Measurements from ENCODE around the gene ATP1B2. TPM values are rescaled to one million over a fixed set of nuclear protein-coding genes. Genes with fewer than 3 reads are reported as not detected.

Gene ATP1B2
- total and polyA plus RNA-seq, 2 of the 8 experiments (the other 6 are each of a cell fraction or from before 2014, with no cell fraction given), result 9.1 to 21.0 TPM

- 88% methylated on average over 1 of the region's 1 CpG; no CpG with 5 or more reads in 1 of the 2 experiments for WGBS, 2 experiments (ENCODE audit: extremely low coverage in 1 of 2, insufficient coverage in 1 of 2, insufficient read length in 1 of 2, insufficient replicate concordance in 2 of 2, low coverage in 1 of 2, low lambda C conversion rate in 2 of 2, missing lambda C conversion rate in 1 of 2)
- no peak overlapping the region; a peak in 1 of 4 replicates for H3K4me2 ChIP-seq (ENCODE audit: insufficient read depth in 1 of 2, low read depth in 2 of 2, low read length in 2 of 2)
- no peak overlapping the region for H3K18ac ChIP-seq (ENCODE audit: extremely low read depth, low read length)
- no peak overlapping the region for H4K91ac ChIP-seq (replicated peaks; ENCODE audit: insufficient read length, low read length)
- H3K4ac ChIP-seq (replicated peaks; ENCODE audit: insufficient read length, low read depth, low read length), result no peak overlapping the region
- H3K14ac ChIP-seq (ENCODE audit: insufficient read length), result no peak overlapping the region
- no peak overlapping the region for H2BK12ac ChIP-seq (ENCODE audit: low read depth, low read length)
- no peaks in the 10 kb centered on the region for H3K27me3 ChIP-seq (replicated peaks in 1 of 4; ENCODE audit: control insufficient read depth in 3 of 4, extremely low read depth in 1 of 4, insufficient read depth in 3 of 4, low read length in 3 of 4)
- H3K36me3 ChIP-seq (ENCODE audit: control insufficient read depth in 2 of 4, insufficient read depth in 4 of 4, low read length in 3 of 4), result peaks cover 0 to 13% (median 0%) of the 10 kb centered on the region in 4 experiments; a peak in 3 of 8 replicates
- H3K23me2 ChIP-seq (ENCODE audit: low read depth, low read length), result peaks cover 6% of the 10 kb centered on the region
- peaks cover 0 to 5% (median 1%) of the 10 kb centered on the region in 4 experiments; a peak in 4 of 7 replicates for H3K4me1 ChIP-seq (replicated peaks in 1 of 4; ENCODE audit: control insufficient read depth in 3 of 4, insufficient read depth in 4 of 4, low read length in 3 of 4)
- no peak overlapping the region for H3K27ac ChIP-seq (ENCODE audit: low read depth, low read length)
- H2BK20ac ChIP-seq (ENCODE audit: low read length), result no peak overlapping the region
- H4K8ac ChIP-seq (ENCODE audit: extremely low read depth, insufficient read depth, low read length), result no peak overlapping the region
- no peak overlapping the region for H2AFZ ChIP-seq (ENCODE audit: low read length)
- no peak overlapping the region for H3K23ac ChIP-seq (ENCODE audit: insufficient read length)
- FAIRE-seq, result no peak
- no peak overlapping the region for H2BK5ac ChIP-seq (ENCODE audit: low read depth, low read length)
- H2BK120ac ChIP-seq (replicated peaks; ENCODE audit: low read depth, low read length), result no peak overlapping the region
- H3K9ac ChIP-seq (replicated peaks in 1 of 4; ENCODE audit: extremely low read depth in 1 of 4, low read depth in 3 of 4, low read length in 3 of 4), result no peak overlapping the region
- H3K4me3 ChIP-seq (ENCODE audit: extremely low read depth in 1 of 4, insufficient read depth in 2 of 4, low read depth in 3 of 4, low read length in 4 of 4), result no peak overlapping the region
- H3K9me3 ChIP-seq (ENCODE audit: insufficient read depth in 2 of 2, low read depth in 1 of 2, low read length in 1 of 2), result no peaks in the 10 kb centered on the region
- no peak overlapping the region for H4K5ac ChIP-seq (ENCODE audit: insufficient read length, low read depth, low read length)
- H2BK15ac ChIP-seq (ENCODE audit: low read length), result no peak overlapping the region
- H3K79me1 ChIP-seq (ENCODE audit: low read depth, low read length), result peaks cover 20% of the 10 kb centered on the region
- no peak overlapping the region for H3K56ac ChIP-seq (replicated peaks; ENCODE audit: insufficient read length, low read depth, low read length)
- peaks cover 4 to 47% of the 10 kb centered on the region in 2 experiments; a peak in 3 of 4 replicates for H3K79me2 ChIP-seq (ENCODE audit: control insufficient read depth in 1 of 2, insufficient read depth in 2 of 2, low read length in 2 of 2)
- CTCF ChIA-PET (ENCODE audit: partially characterized antibody), result interaction anchor here (0.8 to 13.4 kb wide), 7 partner anchors 11 to 75 kb away, joined by 3 to 92 read pairs (median 4); partner anchors contain the start of genes SHBG, TP53 and WRAP53
- no peak overlapping the region for H2AK5ac ChIP-seq (ENCODE audit: low read depth, low read length)
- H4K20me1 ChIP-seq (replicated peaks in 1 of 2; ENCODE audit: control insufficient read depth in 1 of 2, insufficient read depth in 2 of 2, low read length in 2 of 2), result peaks cover 0 to 11% of the 10 kb centered on the region in 2 experiments
- POLR2A ChIA-PET (ENCODE audit: partially characterized antibody), result interaction anchor here (1.5 to 79.4 kb wide), 3 partner anchors 19 to 54 kb away, joined by 5 to 2272 read pairs (median 8); partner anchors contain the start of genes ATP1B2, CD68, TP53 and WRAP53
- no peak for DNase-seq (ENCODE audit: low read depth in 1 of 2, low spot score in 2 of 2)
- TF ChIP-seq KDM5A (IDR thresholded peaks at IDR 0.05; ENCODE audit: low read length) (no peak), POLR2AphosphoS5 (IDR thresholded peaks at IDR 0.05; ENCODE audit: low read depth, low read length) (no peak), CTCF (IDR thresholded peaks at IDR 0.05; ENCODE audit: control extremely low read depth in 1 of 3, insufficient read depth in 1 of 3, low read depth in 1 of 3, low read length in 3 of 3) (no peak), JUN (IDR thresholded peaks at IDR 0.05; ENCODE audit: low read depth, low read length) (no peak), ATF3 (IDR thresholded peaks at IDR 0.05; ENCODE audit: insufficient read depth, low read depth, low read length) (no peak), EZH2 (IDR thresholded peaks at IDR 0.05; ENCODE audit: low read depth, low read length, severe bottlenecking) (no peak), YY1 (IDR thresholded peaks at IDR 0.05; ENCODE audit: low read depth, low read length) (no peak), TEAD4 (IDR thresholded peaks at IDR 0.05; ENCODE audit: low read depth, low read length) (no peak), ATF2 (IDR thresholded peaks at IDR 0.05; ENCODE audit: low read length) (no peak)
Measured at GRCh38 chr17:7612294-7612640, 38.5 kb upstream of the ATP1B2 start.

Measured in H1 (cell line).